Breast epithelium (tissue), 4 donors: ENCODE data around the gene PDE6C. TPM values are rescaled to one million over a fixed set of nuclear protein-coding genes. Genes with fewer than 3 reads are reported as not detected.
A peak's percentile ranks its signal among the peaks of the same experiment; 100 is the strongest.

Experiments used
- DNase-seq, 2 donors: peaks; one replicate each; pipeline ENCODE4 v3.0.0-alpha.2; 2019; ENCODE audit warnings: low spot score in 2 of 2
- H3K27ac ChIP-seq, 2 donors: fragments of 200-600 bp; sonication (generic) in 1 of 2; one replicate each; pipeline ENCODE4 v1.5.1; 2016 to 2019; ENCODE audit warnings: mild to moderate bottlenecking in 1 of 2
- H3K27me3 ChIP-seq, 2 donors: fragments of 200-600 bp; sonication (generic) in 1 of 2; one replicate each; pipeline versions ENCODE4 v1.5.1 to v1.6.0; 2017 to 2019; ENCODE audit warnings: control low read depth in 1 of 2, mild to moderate bottlenecking in 1 of 2
- H3K36me3 ChIP-seq: fragments of 200-600 bp; one replicate; pipeline ENCODE4 v1.5.1; 2019
- H3K4me1 ChIP-seq, 2 donors: fragments of 200-600 bp; sonication (generic); one replicate each; pipeline ENCODE4 v1.5.1; 2016 to 2019; ENCODE audit warnings: control low read depth in 1 of 2
- H3K4me3 ChIP-seq, 3 donors: fragments of 200-600 bp; sonication (generic); 1 replicate in 2 of 3; 2 replicates in 1 of 3; pipeline ENCODE4 v1.5.1; 2016 to 2019; ENCODE audit warnings: mild to moderate bottlenecking in 3 of 3, moderate library complexity in 2 of 3
- H3K9me3 ChIP-seq, 2 donors: fragments of 200-600 bp; sonication (generic) in 1 of 2; one replicate each; pipeline ENCODE4 v1.5.1; 2016 to 2019; ENCODE audit warnings: control low read depth in 1 of 2
- POLR2A ChIP-seq: fragments of 450-650 bp; IDR thresholded peaks from one replicate; pipeline ENCODE4 v1.6.1; 2016; ENCODE audit warnings: antibody characterized with exemption, mild to moderate bottlenecking, moderate library complexity
- POLR2AphosphoS5 ChIP-seq, 3 donors: sonication (generic); formaldehyde crosslinking; IDR thresholded peaks; one replicate each; pipeline ENCODE4 v1.6.1; 2017; ENCODE audit warnings: antibody characterized with exemption in 3 of 3
- intact Hi-C: fragments of 100-400 bp; cut with DNase I; formaldehyde crosslinking; loops from one replicate; pipeline ENCODE4 v1.15.1; 2023; ENCODE audit warnings: low total_unique reads
- total RNA-seq, 3 donors: library from RNA; depleted of rRNA; stranded (reverse); fragments of >200 nt; gene quantifications; one replicate each; pipeline ENCODE4 v1.1.0, GENCODE V29; 2016
- TF ChIP-seq, protein P1 (sequence below), 3 donors: fragments of 450-650 bp; IDR thresholded peaks; one replicate each; pipeline ENCODE4 v1.5.1; 2016 to 2017; ENCODE audit warnings: antibody characterized with exemption in 3 of 3, mild to moderate bottlenecking in 3 of 3, moderate library complexity in 3 of 3

Gene PDE6C
- total RNA-seq, 3 donors from 2014 or later = not detected

DNA sequence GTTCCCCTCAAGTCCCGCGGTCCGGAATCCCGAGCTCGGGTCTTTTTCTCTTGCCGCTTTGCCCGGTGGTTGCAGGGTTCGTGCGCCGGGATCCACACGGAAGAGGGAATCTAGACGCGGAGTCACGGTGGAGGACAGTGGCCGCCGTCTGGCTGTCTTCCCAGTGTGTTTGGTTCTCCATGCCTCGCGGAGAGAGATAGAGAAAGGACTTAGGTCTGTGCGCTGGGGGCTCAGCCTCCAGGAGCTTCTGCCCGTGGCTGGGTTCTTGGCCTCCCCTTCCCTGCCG, 44.3 kb upstream of the PDE6C start:
- no peaks in the 10 kb centered on the region for H3K9me3 ChIP-seq
- H3K4me1 ChIP-seq = peaks cover 5% of the 10 kb centered on the region in 2 donors
- intact Hi-C loops = no loop called here
- no peak overlapping the region for H3K27ac ChIP-seq
- TF ChIP-seq POLR2AphosphoS5 (IDR thresholded peaks at IDR 0.05) = no peak
- TF ChIP-seq, protein P1, sequence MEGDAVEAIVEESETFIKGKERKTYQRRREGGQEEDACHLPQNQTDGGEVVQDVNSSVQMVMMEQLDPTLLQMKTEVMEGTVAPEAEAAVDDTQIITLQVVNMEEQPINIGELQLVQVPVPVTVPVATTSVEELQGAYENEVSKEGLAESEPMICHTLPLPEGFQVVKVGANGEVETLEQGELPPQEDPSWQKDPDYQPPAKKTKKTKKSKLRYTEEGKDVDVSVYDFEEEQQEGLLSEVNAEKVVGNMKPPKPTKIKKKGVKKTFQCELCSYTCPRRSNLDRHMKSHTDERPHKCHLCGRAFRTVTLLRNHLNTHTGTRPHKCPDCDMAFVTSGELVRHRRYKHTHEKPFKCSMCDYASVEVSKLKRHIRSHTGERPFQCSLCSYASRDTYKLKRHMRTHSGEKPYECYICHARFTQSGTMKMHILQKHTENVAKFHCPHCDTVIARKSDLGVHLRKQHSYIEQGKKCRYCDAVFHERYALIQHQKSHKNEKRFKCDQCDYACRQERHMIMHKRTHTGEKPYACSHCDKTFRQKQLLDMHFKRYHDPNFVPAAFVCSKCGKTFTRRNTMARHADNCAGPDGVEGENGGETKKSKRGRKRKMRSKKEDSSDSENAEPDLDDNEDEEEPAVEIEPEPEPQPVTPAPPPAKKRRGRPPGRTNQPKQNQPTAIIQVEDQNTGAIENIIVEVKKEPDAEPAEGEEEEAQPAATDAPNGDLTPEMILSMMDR (IDR thresholded peaks at IDR 0.05) = no peak
- TF ChIP-seq POLR2A = no peak
- no peaks in the 10 kb centered on the region for H3K36me3 ChIP-seq
- H3K4me3 ChIP-seq = peak overlapping the region in 2 of 3 donors; percentile 14 to 19
- peaks cover 2 to 26% of the 10 kb centered on the region in 2 donors for H3K27me3 ChIP-seq
- DNase-seq = no peak

DNA sequence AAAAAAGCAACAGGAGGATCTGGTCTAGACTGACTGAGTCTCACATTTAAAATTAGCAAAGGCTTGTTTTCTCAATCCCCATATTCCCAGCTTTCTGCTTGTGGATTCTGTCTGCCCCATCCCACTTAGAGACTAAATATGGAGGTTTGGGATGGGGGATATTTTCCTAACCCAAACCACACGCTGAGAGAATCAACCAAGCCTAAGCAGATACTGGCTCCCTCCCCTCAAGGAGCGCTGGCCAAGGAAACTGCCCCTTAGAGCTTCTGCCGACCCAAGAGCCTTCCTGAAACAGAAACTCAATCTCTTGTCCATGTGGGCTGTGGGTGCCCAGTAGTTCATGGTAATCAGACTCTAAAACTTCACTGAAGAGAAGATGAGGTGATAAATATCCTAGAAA, 42.0 kb upstream of the PDE6C start:
- H3K27me3 ChIP-seq = peaks cover 2 to 26% of the 10 kb centered on the region in 2 donors
- no peaks in the 10 kb centered on the region for H3K9me3 ChIP-seq
- TF ChIP-seq, protein P1 (IDR thresholded peaks at IDR 0.05) = no peak
- TF ChIP-seq POLR2AphosphoS5 (IDR thresholded peaks at IDR 0.05) (no peak), POLR2A (no peak)
- H3K4me1 ChIP-seq = peaks cover 5% of the 10 kb centered on the region in 2 donors
- no peak overlapping the region for H3K27ac ChIP-seq
- DNase-seq = no peak
- H3K4me3 ChIP-seq = no peak overlapping the region
- intact Hi-C loops = no loop called here
- H3K36me3 ChIP-seq = no peaks in the 10 kb centered on the region

DNA sequence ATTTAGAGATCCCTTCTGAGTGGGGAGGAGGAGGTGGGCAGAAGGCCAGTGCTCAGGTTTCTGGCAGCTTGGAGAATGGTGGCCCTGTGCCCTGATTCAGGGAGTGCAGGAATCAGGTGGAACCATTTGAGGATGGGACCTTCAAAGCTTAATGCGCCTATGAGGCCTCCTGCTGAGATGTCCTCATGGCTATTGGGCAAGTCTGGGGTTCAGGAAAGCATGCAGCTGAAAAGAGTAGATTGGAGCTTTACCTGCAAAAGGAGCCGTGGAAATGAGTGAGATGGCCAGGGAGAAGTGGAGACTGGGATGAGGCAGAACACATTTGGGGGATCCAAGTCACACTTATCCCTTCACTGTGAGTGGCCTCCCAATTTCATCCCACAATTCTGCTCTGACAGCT, 39.7 kb upstream of the PDE6C start:
- DNase-seq = no peak

DNA sequence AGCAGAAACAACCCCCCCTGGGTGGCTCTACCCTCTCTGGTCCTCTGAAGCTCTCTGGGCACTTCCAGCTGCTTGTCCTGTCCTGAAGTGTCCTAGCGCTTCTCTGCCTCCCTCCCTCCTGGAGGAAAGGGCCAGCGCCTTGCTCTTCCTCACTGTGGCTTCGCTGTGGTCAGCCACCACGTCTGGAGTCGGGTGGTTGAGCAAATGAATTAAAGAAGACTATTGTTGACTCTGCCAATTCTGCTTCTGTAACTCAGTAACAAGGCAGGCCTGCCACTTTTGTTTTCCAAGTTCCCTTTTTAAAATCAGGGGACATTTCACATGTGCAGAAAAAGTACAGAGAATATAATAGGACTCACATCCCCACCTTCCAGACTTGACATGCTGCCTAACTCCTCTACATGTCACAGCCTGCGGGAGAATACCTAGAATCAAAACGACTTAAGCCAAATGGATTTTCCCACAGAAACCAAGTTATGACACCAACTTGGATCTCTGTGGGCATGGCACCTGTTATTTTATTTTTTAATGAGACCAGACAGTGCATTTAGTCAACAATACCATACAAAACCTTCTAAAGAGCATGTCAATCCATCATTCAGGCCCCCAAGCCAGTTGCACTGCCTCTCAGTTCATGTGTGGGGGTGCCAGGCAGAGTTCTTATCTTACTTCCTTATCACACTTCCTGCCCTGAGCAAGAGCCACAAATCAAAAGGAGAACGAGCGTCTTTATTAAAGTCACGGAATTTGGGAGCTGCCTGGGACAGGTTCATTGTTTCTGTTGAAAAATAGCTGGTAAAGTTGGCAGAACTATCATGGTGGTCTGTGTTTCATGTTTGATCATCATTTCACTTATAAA, 39.1 kb upstream of the PDE6C start:
- DNase-seq = peak in 1 of 2 donors; percentile 57
- no peak for TF ChIP-seq POLR2AphosphoS5 (IDR thresholded peaks at IDR 0.05)
- TF ChIP-seq, protein P1 (IDR thresholded peaks at IDR 0.05) = no peak
- Histone ChIP-seq H3K27me3 (peaks cover 0 to 4% of the 10 kb centered on the region in 2 donors), H3K4me3 (no peak overlapping the region), H3K36me3 (no peaks in the 10 kb centered on the region), H3K4me1 (no peaks in the 10 kb centered on the region), H3K27ac (peak overlapping the region in 1 of 2 donors; percentile 56), H3K9me3 (no peaks in the 10 kb centered on the region)
- intact Hi-C loops = no loop called here

More for the DNA sequence above, 39.7 kb upstream of the PDE6C start:
- Histone ChIP-seq H3K9me3 (no peaks in the 10 kb centered on the region), H3K27me3 (peaks cover 0 to 11% of the 10 kb centered on the region in 2 donors), H3K27ac (peak overlapping the region in 1 of 2 donors; percentile 56), H3K4me3 (no peak overlapping the region), H3K4me1 (no peaks in the 10 kb centered on the region), H3K36me3 (no peaks in the 10 kb centered on the region)
- TF ChIP-seq POLR2A (no peak), POLR2AphosphoS5 (IDR thresholded peaks at IDR 0.05) (no peak)
- TF ChIP-seq, protein P1 (IDR thresholded peaks at IDR 0.05) = no peak
- intact Hi-C loops = no loop called here

DNA sequence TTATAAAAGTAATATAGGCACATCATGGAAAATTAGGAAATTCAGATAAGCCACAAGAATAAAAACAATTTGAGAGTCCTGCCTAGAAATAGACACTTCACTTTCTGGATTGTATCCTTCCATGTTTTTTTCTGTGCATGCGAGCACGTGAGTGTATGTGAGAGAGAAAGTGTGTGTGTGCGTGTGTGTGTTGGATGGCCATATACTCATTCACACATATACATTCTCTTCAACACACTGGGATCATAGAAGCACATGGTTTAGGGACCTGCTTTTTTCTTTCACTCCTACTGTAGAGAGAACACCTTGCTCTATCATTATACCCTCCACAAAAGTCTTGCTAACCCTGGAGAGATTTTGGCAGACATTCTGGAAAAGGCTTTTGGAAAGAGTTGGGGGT, 38.4 kb upstream of the PDE6C start:
- no peak for DNase-seq
- intact Hi-C loops = no loop called here
- Histone ChIP-seq H3K27ac (no peak overlapping the region), H3K9me3 (no peaks in the 10 kb centered on the region), H3K36me3 (no peaks in the 10 kb centered on the region), H3K4me1 (no peaks in the 10 kb centered on the region), H3K27me3 (peaks cover 0 to 3% of the 10 kb centered on the region in 2 donors), H3K4me3 (no peak overlapping the region)
- TF ChIP-seq, protein P1 (IDR thresholded peaks at IDR 0.05) = no peak
- TF ChIP-seq POLR2AphosphoS5 (IDR thresholded peaks at IDR 0.05) (no peak), POLR2A (no peak)
